Stimulated activated CD4-positive, alpha-beta T cell treated with anti-CD3 and anti-CD28 coated beads, Interleukin-15, amount 100 ng/mL, for 1 hour (primary cell): ENCODE measurements around the gene PLEKHJ1.

ENCODE experiments used
- DNase-seq, 2 donors: peaks; one replicate each; pipeline ENCODE4 v3.0.0-alpha.2; 2020; ENCODE audit warnings: low read depth in 1 of 2, low spot score in 1 of 2

Gene PLEKHJ1

GRCh38 chr19:2237051-2237868 is 1.1 kb upstream of the PLEKHJ1 start:
- no peak for DNase-seq

GRCh38 chr19:2236064-2236313 is 140 bp downstream of the PLEKHJ1 start:
- DNase-seq: no peak

- DNase-seq: no peak
Observed at GRCh38 chr19:2235381-2236063, 607 bp downstream of the PLEKHJ1 start.

GRCh38 chr19:2234996-2235380 is 1.1 kb downstream of the PLEKHJ1 start:
- no peak for DNase-seq

GRCh38 chr19:2233601-2234280 is 2.4 kb downstream of the PLEKHJ1 start:
- DNase-seq: no peak

- DNase-seq: no peak
Observed at GRCh38 chr19:2232286-2233151, 3.6 kb downstream of the PLEKHJ1 start.

GRCh38 chr19:2231621-2232221 is 4.4 kb downstream of the PLEKHJ1 start:
- no peak for DNase-seq

- no peak for DNase-seq
Observed at GRCh38 chr19:2230807-2231533, 5.2 kb downstream of the PLEKHJ1 start.

GRCh38 chr19:2230033-2230531 is 6.0 kb downstream of the PLEKHJ1 start:
- DNase-seq: no peak

- DNase-seq: no peak
Observed at GRCh38 chr19:2229103-2230032, 6.8 kb downstream of the PLEKHJ1 start.

GRCh38 chr19:2228157-2229030 is 7.7 kb downstream of the PLEKHJ1 start:
- no peak for DNase-seq

GRCh38 chr19:2227415-2228156 is 8.5 kb downstream of the PLEKHJ1 start:
- DNase-seq: no peak

- DNase-seq: no peak
Observed at GRCh38 chr19:2226840-2227360, 9.2 kb downstream of the PLEKHJ1 start.

GRCh38 chr19:2226051-2226839 is 9.9 kb downstream of the PLEKHJ1 start:
- DNase-seq: no peak

GRCh38 chr19:2225415-2226050 is 10.6 kb downstream of the PLEKHJ1 start:
- DNase-seq: no peak
